T-helper 22 cell (primary cell): Measurements from ENCODE around the gene SPATS1.
"Not testable (repeated sequence)": the region's sequence is repeated elsewhere in the genome, so short reads cannot be mapped to it uniquely, and the experiment has no call there.

ENCODE experiments used
- DNase-seq: peaks from one replicate; pipeline ENCODE4 v3.0.0-alpha.2; 2020; ENCODE audit warnings: low read depth

SPATS1 gene

GRCh38 chr6:44311767-44312166 is 30.7 kb upstream of the SPATS1 start:
- DNase-seq: no peak

- peak; percentile 75 for DNase-seq
These were observed 29.3 kb upstream of the SPATS1 start, which contains the start of gene AARS2 for GRCh38 chr6:44312901-44313788. AARS2 (minus strand) TSS chr6:44313347; CDS start chr6:44313323, 24 bp downstream.

- not testable (repeated sequence) for DNase-seq
These were observed 27.8 kb upstream of the SPATS1 start for GRCh38 chr6:44314657-44315056.

- DNase-seq: no peak
These were observed 26.9 kb upstream of the SPATS1 start for GRCh38 chr6:44315516-44315915.

GRCh38 chr6:44315951-44316350 is 26.5 kb upstream of the SPATS1 start:
- DNase-seq: no peak

- no peak for DNase-seq
These were observed 26.0 kb upstream of the SPATS1 start for GRCh38 chr6:44316481-44316880.

- DNase-seq: not testable (repeated sequence)
These were observed 25.3 kb upstream of the SPATS1 start for GRCh38 chr6:44317136-44317631.

- DNase-seq: no peak
These were observed 21.2 kb upstream of the SPATS1 start for GRCh38 chr6:44321210-44321609.

- DNase-seq: no peak
These were observed 15.4 kb upstream of the SPATS1 start for GRCh38 chr6:44327096-44327495.

- no peak for DNase-seq
These were observed 14.7 kb upstream of the SPATS1 start for GRCh38 chr6:44327760-44328159.

- DNase-seq: not testable (repeated sequence)
These were observed 14.2 kb upstream of the SPATS1 start for GRCh38 chr6:44328203-44328602.

GRCh38 chr6:44329858-44330257 is 12.6 kb upstream of the SPATS1 start:
- DNase-seq: no peak

- DNase-seq: no peak
These were observed 9.9 kb upstream of the SPATS1 start for GRCh38 chr6:44332585-44332984.

GRCh38 chr6:44333273-44333919 is 9.1 kb upstream of the SPATS1 start:
- DNase-seq: no peak

GRCh38 chr6:44333942-44334341 is 8.5 kb upstream of the SPATS1 start:
- DNase-seq: no peak

GRCh38 chr6:44335631-44336030 is 6.8 kb upstream of the SPATS1 start:
- DNase-seq: no peak

- DNase-seq: peak; percentile 21
These were observed 4.0 kb upstream of the SPATS1 start for GRCh38 chr6:44338228-44339122.

GRCh38 chr6:44339301-44339700 is 3.1 kb upstream of the SPATS1 start:
- no peak for DNase-seq

GRCh38 chr6:44339763-44340625 is 2.5 kb upstream of the SPATS1 start:
- DNase-seq: no peak

GRCh38 chr6:44341095-44341890 is 1.2 kb upstream of the SPATS1 start:
- DNase-seq: no peak
